Trophoblast cell (in vitro differentiated cells and primary cell): ENCODE results near the gene MRAP.
A peak's percentile ranks its signal among the peaks of the same experiment; 100 is the strongest.

Experiments used
- DNase-seq, 2 donors: peaks; one replicate each; pipeline ENCODE4 v3.0.0-alpha.2; 2016
- H2AFZ ChIP-seq: 2 replicates; pipeline ENCODE4 v1.6.1; 2013; ENCODE audit warnings: low read length, moderate library complexity, mild to moderate bottlenecking; ENCODE audit not compliant: insufficient read depth, poor library complexity
- H2AK5ac ChIP-seq: 2 replicates; pipeline ENCODE4 v1.6.1; 2013; ENCODE audit warnings: mild to moderate bottlenecking, low read length
- H2BK120ac ChIP-seq: 2 replicates; pipeline ENCODE4 v1.6.1; 2013; ENCODE audit warnings: low read length, mild to moderate bottlenecking, moderate library complexity; ENCODE audit not compliant: insufficient read depth, poor library complexity
- H2BK12ac ChIP-seq: 2 replicates; pipeline ENCODE4 v1.6.1; 2013; ENCODE audit warnings: mild to moderate bottlenecking, low read length, moderate library complexity
- H2BK5ac ChIP-seq: 2 replicates; pipeline ENCODE4 v1.6.1; 2013; ENCODE audit warnings: low read length, low read depth, moderate library complexity, mild to moderate bottlenecking; ENCODE audit not compliant: poor library complexity
- H3K14ac ChIP-seq: 2 replicates; pipeline ENCODE4 v1.6.1; 2013; ENCODE audit warnings: mild to moderate bottlenecking, low read length
- H3K18ac ChIP-seq: 2 replicates; pipeline ENCODE4 v1.6.1; 2013; ENCODE audit warnings: mild to moderate bottlenecking, low read length
- H3K23ac ChIP-seq: 2 replicates; pipeline ENCODE4 v1.6.1; 2013; ENCODE audit warnings: low read length
- H3K27ac ChIP-seq: 2 replicates; pipeline ENCODE4 v1.5.1; 2013; ENCODE audit warnings: low read depth, mild to moderate bottlenecking, inconsistent platforms, low read length, moderate library complexity
- H3K27me3 ChIP-seq: 2 replicates; pipeline ENCODE4 v1.6.1; 2013; ENCODE audit warnings: inconsistent platforms, mild to moderate bottlenecking, low read length, moderate library complexity; ENCODE audit not compliant: insufficient read depth
- H3K36me3 ChIP-seq, 2 experiments: 1 replicate in 1 of 2; 2 replicates in 1 of 2; pipeline ENCODE4 v1.6.1; 2013; ENCODE audit warnings: low read length in 2 of 2, mild to moderate bottlenecking in 2 of 2, moderate library complexity in 1 of 2; ENCODE audit not compliant: insufficient read depth in 2 of 2, control insufficient read depth in 1 of 2
- H3K4ac ChIP-seq: 2 replicates; pipeline ENCODE4 v1.6.1; 2013; ENCODE audit warnings: low read depth, mild to moderate bottlenecking, low read length, moderate library complexity
- H3K4me1 ChIP-seq, 2 experiments: 1 replicate in 1 of 2; 2 replicates in 1 of 2; pipeline ENCODE4 v1.6.1; 2013; ENCODE audit warnings: low read length in 2 of 2, mild to moderate bottlenecking in 2 of 2, moderate library complexity in 1 of 2; ENCODE audit not compliant: insufficient read depth in 2 of 2, control insufficient read depth in 1 of 2
- H3K4me2 ChIP-seq: 2 replicates; pipeline ENCODE4 v1.6.1; 2013; ENCODE audit warnings: inconsistent platforms, mild to moderate bottlenecking, low read length, moderate library complexity
- H3K4me3 ChIP-seq: 2 replicates; pipeline ENCODE4 v1.5.1; 2013; ENCODE audit warnings: mild to moderate bottlenecking, low read depth, low read length, inconsistent platforms
- H3K79me1 ChIP-seq: one replicate; pipeline ENCODE4 v1.6.1; 2013; ENCODE audit warnings: low read length
- H3K79me2 ChIP-seq: 2 replicates; pipeline ENCODE4 v1.6.1; 2013; ENCODE audit warnings: low read length, mild to moderate bottlenecking; ENCODE audit not compliant: control insufficient read depth, insufficient read depth, poor library complexity
- H3K9ac ChIP-seq: 2 replicates; pipeline ENCODE4 v1.6.1; 2013; ENCODE audit warnings: mild to moderate bottlenecking, low read length
- H3K9me3 ChIP-seq: 2 replicates; pipeline ENCODE4 v1.6.1; 2013; ENCODE audit warnings: low read depth, mild to moderate bottlenecking, control low read depth, inconsistent platforms, low read length; ENCODE audit not compliant: insufficient read depth
- H4K12ac ChIP-seq: 2 replicates; pipeline ENCODE4 v1.6.1; 2013; ENCODE audit warnings: low read depth, mild to moderate bottlenecking, low read length, moderate library complexity
- H4K8ac ChIP-seq: 2 replicates; pipeline ENCODE4 v1.6.1; 2013; ENCODE audit warnings: low read depth, mild to moderate bottlenecking, low read length, moderate library complexity
- H4K91ac ChIP-seq: one replicate; pipeline ENCODE4 v1.6.1; 2013; ENCODE audit warnings: low read depth, mild to moderate bottlenecking, low read length, moderate library complexity
- WGBS: extraction: QIAGEN DNeasy Blood & Tissue Kit; methylation state at CpG from one replicate; pipeline ENCODE4 v1.1.7; 2013; ENCODE audit warnings: missing lambda C conversion rate; ENCODE audit not compliant: insufficient read length, insufficient coverage; ENCODE audit errors: extremely low coverage; 5-methylcytosine and 5-hydroxymethylcytosine counted together

MRAP gene

DNA sequence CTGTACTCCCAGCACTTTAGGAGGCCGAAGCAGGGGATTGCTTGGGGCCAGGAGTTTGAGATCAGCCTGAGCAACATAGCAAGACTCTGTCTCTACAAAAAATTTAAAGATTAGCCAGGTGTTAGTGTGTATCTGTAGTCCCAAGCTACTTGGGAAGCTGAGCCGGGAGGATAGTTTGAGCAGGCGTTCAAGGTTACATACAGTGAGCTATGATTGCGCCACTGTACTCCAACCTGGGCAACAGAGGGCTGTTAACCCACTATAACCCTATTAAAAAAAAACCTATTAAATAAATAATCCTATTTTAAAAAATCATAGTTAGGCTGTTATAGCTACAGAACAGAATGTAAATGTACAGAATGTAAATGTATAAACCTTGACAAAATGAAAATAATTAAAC is 22.0 kb upstream of the MRAP start:
- no CpG with 5 or more reads among the region's 4 CpGs for WGBS
- Histone ChIP-seq H3K27me3 (no peaks in the 10 kb centered on the region), H3K4ac (no peak overlapping the region), H4K12ac (no peak overlapping the region), H2BK5ac (no peak overlapping the region), H2BK120ac (no peak overlapping the region), H2AK5ac (no peak overlapping the region), H3K9me3 (no peaks in the 10 kb centered on the region), H3K9ac (no peak overlapping the region), H3K23ac (no peak overlapping the region), H3K14ac (no peak overlapping the region), H3K18ac (no peak overlapping the region), H3K36me3 (peaks cover 3 to 11% of the 10 kb centered on the region in 2 experiments), H4K8ac (no peak overlapping the region), H3K4me1 (peaks cover 5% of the 10 kb centered on the region in 2 experiments), H3K27ac (no peak overlapping the region), H2BK12ac (no peak overlapping the region), H3K79me1 (peaks cover 6% of the 10 kb centered on the region), H2AFZ (no peak overlapping the region), H4K91ac (no peak overlapping the region), H3K4me3 (no peak overlapping the region), H3K79me2 (peaks cover 3% of the 10 kb centered on the region), H3K4me2 (no peak overlapping the region)
- no peak for DNase-seq

DNA sequence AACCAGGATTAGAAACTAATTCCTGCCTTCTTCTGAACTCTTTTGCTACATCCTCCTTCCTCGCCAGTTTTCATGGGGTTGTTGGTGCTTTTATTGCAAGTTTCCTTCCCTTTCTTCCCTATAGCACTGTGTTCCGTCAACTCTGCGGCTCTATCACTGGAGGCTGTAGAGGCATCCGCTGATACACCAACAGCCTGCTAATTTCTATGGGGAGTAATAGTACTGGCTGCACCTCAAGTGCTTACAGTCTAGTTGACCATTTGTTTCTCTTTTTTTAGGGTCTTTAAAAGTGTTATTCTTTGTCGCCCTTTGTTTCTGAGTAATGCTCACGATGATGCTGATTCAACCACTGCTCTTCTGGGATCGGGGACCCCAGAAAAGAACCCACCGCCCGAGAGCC is 20.6 kb upstream of the MRAP start:
- H2BK12ac ChIP-seq: no peak overlapping the region
- H3K4me1 ChIP-seq: peaks cover 5% of the 10 kb centered on the region in 2 experiments
- no peak overlapping the region for H3K27ac ChIP-seq
- H3K4me2 ChIP-seq: peak overlapping the region; percentile 83
- H2BK120ac ChIP-seq: no peak overlapping the region
- H3K79me1 ChIP-seq: peaks cover 6% of the 10 kb centered on the region
- no peak overlapping the region for H2BK5ac ChIP-seq
- H3K9ac ChIP-seq: peak overlapping the region; percentile 61
- H3K23ac ChIP-seq: no peak overlapping the region
- H2AK5ac ChIP-seq: no peak overlapping the region
- peak overlapping the region; percentile 9 for H3K4ac ChIP-seq
- H3K79me2 ChIP-seq: peaks cover 3% of the 10 kb centered on the region
- H4K8ac ChIP-seq: peak overlapping the region; percentile 90
- no peaks in the 10 kb centered on the region for H3K9me3 ChIP-seq
- peak overlapping the region; percentile 71 for H4K12ac ChIP-seq
- DNase-seq: no peak
- no CpG with 5 or more reads among the region's 9 CpGs for WGBS
- no peak overlapping the region for H3K18ac ChIP-seq
- no peaks in the 10 kb centered on the region for H3K27me3 ChIP-seq
- H3K36me3 ChIP-seq: peaks cover 3 to 5% of the 10 kb centered on the region in 2 experiments
- peak overlapping the region; percentile 94 for H3K4me3 ChIP-seq
- no peak overlapping the region for H3K14ac ChIP-seq
- peak overlapping the region; percentile 22 for H4K91ac ChIP-seq
- no peak overlapping the region for H2AFZ ChIP-seq

DNA sequence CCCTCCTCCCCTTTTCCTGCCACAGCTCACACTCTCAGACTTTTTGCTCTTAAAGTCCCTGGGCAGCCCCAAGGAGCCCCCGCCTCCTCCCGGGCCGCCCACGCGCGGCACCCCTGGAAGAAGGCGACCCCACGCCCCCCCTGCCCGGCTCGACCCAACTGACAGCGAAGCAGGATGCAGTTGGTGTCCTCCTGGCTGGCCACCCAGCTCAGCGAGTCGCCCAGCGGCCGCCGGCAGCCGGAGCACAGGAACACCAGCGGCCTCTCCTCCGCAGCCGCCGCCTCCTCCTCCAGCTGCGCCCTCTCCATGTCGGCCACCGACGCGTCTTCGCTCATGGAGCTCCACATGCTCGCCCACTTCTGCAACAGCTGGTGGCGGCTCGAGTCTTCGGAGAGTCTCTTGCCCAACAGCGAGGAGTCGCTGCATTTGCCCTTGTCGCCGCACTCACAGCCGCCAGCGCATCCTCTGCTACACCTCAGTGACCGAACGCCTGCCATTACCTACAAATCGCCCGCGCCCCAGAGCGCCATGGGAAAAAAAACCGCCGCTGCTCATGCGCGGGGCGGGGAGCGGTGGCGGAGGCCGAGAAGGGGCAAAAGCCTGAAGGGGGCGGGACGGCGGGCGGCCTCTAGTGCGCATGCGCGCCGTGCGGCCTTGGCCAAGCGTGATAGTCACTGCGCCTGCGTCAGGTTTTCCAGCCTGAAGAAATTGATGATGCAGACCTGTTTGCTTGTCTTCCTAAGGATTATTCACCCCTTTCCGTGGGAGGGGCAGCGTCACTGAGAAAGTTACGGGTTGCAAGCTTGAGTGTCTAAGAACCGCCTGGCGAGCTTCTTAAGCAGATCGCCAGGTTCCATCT is 19.9 kb upstream of the MRAP start, which contains the start of gene MIS18A:
Gene MIS18A, minus strand, starts transcription at position 532 of the 859 bp plus-strand sequence. Its CDS starts 35 bp downstream, at position 497.
- Histone ChIP-seq H2BK120ac (no peak within 1 kb of the TSS), H3K4me2 (peak within 1 kb of the TSS; percentile 83), H3K18ac (peak within 1 kb of the TSS; percentile 55), H2AK5ac (no peak within 1 kb of the TSS), H3K9ac (peak within 1 kb of the TSS; percentile 61), H4K12ac (peak within 1 kb of the TSS; percentile 71), H4K91ac (peak within 1 kb of the TSS; percentile 52), H3K14ac (peak within 1 kb of the TSS; percentile 43), H4K8ac (peak within 1 kb of the TSS; percentile 90), H3K27ac (no peak within 1 kb of the TSS), H2BK12ac (no peak within 1 kb of the TSS), H3K4ac (peak within 1 kb of the TSS; percentile 19), H3K23ac (no peak within 1 kb of the TSS), H2AFZ (peak within 1 kb of the TSS; percentile 89), H3K9me3 (no peaks in the 10 kb centered on the region), H3K27me3 (no peaks in the 10 kb centered on the region), H3K79me1 (peaks cover 6% of the 10 kb centered on the region), H2BK5ac (no peak within 1 kb of the TSS), H3K4me1 (peaks cover 5% of the 10 kb centered on the region in 2 experiments), H3K4me3 (peak within 1 kb of the TSS; percentile 94), H3K36me3 (peaks cover 2% of the 10 kb centered on the region in 2 experiments), H3K79me2 (peaks cover 3% of the 10 kb centered on the region)
- peak; percentile 98 to 99 for DNase-seq
- WGBS: no CpG with 5 or more reads among the region's 69 CpGs

DNA sequence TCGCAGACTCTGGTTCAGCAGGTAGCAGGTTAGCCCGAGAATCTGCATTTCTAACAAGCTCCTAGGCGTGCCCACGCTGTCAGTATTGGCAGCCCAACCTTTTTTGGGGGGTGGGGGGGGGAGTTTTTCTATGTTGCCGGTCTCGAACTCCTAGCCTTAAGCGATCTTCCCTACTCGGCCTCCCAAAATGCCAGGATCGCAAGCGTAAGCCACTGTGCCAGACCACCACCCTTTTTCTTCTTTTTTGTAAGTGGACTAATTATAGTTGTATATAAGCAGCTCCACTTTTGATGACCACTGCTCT is 19.3 kb upstream of the MRAP start:
- Histone ChIP-seq H3K23ac (no peak overlapping the region), H3K4me1 (peaks cover 5% of the 10 kb centered on the region in 2 experiments), H4K12ac (peak overlapping the region; percentile 65), H3K79me1 (peaks cover 6% of the 10 kb centered on the region), H2AK5ac (no peak overlapping the region), H3K14ac (no peak overlapping the region), H3K79me2 (peaks cover 3% of the 10 kb centered on the region), H3K18ac (no peak overlapping the region), H3K4me3 (peak overlapping the region; percentile 66), H3K9me3 (no peaks in the 10 kb centered on the region), H4K91ac (peak overlapping the region; percentile 52), H2AFZ (peak overlapping the region; percentile 89), H3K4me2 (peak overlapping the region; percentile 60), H2BK12ac (no peak overlapping the region), H3K27ac (no peak overlapping the region), H3K27me3 (no peaks in the 10 kb centered on the region), H3K9ac (peak overlapping the region; percentile 6), H2BK5ac (no peak overlapping the region), H4K8ac (peak overlapping the region; percentile 88), H3K4ac (peak overlapping the region; percentile 19), H3K36me3 (no peaks in the 10 kb centered on the region), H2BK120ac (no peak overlapping the region)
- peak in 1 of 2 donors; percentile 6 for DNase-seq
- WGBS: no CpG with 5 or more reads among the region's 10 CpGs
